GM12874 (cell line): Measurements from ENCODE around the gene NHERF1.

ENCODE experiments used
- CTCF ChIP-seq: IDR thresholded peaks from 2 replicates; pipeline ENCODE4 v1.5.1; 2011; ENCODE audit warnings: low read depth, mild to moderate bottlenecking, control low read depth, low read length, moderate library complexity; ENCODE audit not compliant: insufficient read depth

NHERF1 gene

DNA sequence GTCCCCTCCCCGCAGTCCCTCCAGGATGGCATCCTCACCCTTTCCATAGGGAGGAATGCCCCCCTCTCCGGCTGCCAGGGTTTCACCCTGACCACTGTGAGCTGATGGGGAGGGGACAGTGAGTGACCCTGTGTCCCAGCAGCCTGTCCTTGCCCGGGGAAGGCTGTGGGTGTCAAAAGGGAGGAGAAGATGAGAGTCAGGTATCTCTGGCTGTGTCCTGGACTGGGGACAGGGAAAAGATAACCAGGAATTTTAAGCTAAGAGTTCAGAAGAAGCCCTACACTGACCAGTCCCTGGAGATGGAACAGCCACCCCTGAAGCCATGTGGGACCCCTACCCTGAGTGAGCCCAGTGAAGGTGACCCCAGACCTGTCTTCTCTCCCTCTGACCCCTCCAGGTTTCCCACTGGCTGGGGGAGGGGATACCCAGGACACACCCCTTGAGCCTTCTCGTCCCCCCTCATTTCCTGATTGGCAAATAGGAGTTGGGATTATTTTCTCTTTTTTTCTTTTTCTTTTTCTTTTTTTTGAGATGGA lies 16.4 kb downstream of the NHERF1 start:
- TF ChIP-seq CTCF, result no peak

GRCh38 chr17:74766413-74766812 lies 18.0 kb downstream of the NHERF1 start:
- TF ChIP-seq CTCF, result no peak

DNA sequence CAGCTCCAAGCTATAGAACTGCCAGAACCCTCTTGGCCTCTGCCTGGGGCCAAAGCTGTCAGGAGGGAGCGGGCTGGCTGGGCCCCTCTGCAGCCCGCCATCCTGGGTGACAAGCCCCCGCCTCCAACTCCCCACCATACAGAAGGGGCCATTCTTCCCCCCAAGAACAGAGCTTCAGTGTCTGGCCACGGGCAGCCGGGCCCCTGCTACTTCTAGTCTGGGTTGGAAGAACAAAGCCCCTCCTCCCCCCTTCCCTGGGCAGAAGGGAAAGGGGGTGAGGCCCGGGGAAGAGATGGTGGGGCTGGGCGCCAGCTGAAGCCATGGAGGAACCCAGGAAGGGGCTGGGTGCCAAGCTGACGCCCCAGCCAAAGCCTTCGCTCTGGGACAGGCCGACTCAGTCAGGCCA lies 18.7 kb downstream of the NHERF1 start:
- no peak for TF ChIP-seq CTCF

- TF ChIP-seq CTCF, result no peak
Measured at GRCh38 chr17:74768069-74768762, 19.8 kb downstream of the NHERF1 start.

DNA sequence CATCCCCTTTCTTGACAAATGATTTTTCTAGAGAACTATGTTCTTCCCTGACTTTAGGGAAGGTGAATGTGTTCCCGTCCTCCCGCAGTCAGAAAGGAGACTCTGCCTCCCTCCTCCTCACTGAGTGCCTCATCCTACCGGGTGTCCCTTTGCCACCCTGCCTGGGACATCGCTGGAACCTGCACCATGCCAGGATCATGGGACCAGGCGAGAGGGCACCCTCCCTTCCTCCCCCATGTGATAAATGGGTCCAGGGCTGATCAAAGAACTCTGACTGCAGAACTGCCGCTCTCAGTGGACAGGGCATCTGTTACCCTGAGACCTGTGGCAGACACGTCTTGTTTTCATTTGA lies 20.3 kb downstream of the NHERF1 start:
- no peak for TF ChIP-seq CTCF

DNA sequence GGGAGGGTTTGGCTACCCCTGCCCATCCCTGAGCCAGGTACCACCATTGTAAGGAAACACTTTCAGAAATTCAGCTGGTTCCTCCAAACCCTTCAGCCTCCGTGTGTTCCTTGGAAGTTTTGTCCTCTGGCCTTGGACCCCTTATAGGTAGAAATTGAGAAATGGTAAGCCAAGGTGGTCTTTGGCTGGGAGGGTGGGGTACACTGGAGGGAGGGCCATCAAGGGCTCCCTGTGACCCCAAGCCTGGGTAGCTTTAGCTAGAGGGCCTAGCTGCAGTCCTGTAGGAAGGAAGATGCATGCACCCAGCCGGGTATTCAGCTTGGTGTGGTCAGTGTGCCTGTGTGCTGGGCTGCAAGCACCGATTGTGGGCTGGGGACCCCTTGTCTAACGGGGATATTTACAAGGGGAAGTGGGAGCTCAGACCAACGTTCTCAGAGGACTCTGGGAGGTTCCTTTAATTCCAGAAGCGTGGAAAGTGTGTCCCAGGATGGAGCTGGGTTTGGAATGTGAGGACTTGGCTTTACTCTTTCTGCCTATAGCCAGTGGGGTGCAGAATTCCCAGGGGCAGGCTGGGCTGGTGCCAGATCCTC lies 20.9 kb downstream of the NHERF1 start:
- no peak for TF ChIP-seq CTCF

DNA sequence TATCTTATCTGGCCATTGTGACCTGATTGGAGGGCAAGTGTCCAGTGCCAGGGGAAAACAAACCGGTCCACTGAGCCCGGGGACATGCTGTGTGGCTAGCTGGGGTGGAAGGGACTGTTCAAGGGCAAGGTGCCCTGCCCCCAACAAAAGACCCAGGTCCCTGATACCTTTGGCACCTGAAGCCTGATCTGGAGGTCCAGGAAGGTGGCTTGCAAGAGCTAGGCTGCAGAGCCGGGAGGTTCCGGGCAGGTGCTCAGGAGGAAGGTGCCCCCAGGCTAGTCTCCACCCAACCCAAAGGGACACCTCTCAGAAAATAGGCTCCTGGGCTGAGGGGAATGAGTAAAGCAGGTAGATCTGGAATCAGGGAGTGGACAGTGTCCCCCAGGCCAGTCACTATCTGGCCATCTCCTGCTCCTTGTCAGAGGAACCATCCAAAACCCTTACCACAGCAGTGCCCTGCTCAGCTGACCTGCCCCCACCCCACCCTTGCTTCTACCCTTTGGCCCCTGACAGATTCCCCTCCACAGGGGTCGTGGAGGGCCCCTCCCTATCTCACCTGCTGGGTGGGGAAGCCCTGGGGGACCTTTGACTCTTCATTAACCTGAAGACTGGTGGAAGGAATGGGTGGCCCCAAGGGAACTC lies 21.5 kb downstream of the NHERF1 start:
- TF ChIP-seq CTCF, result no peak
